Ovary (tissue), 9 donors: ENCODE measurements around the gene PYM1. TPM values are rescaled to one million over a fixed set of nuclear protein-coding genes. Genes with fewer than 3 reads are reported as not detected.

Experiments used
- DNase-seq, 5 donors: peaks; one replicate each; pipeline ENCODE4 v3.0.0-alpha.2; 2019 to 2020
- H3K27ac ChIP-seq, 2 donors: fragments of 200-600 bp; one replicate each; pipeline versions ENCODE4 v1.5.1 to v1.8.0; 2019 to 2022
- H3K27me3 ChIP-seq: fragments of 200-600 bp; one replicate; pipeline ENCODE4 v1.8.0; 2022
- H3K36me3 ChIP-seq: fragments of 200-600 bp; sonication (generic); one replicate; pipeline ENCODE4 v1.5.1; 2019
- H3K4me1 ChIP-seq: one replicate; pipeline ENCODE4 v1.8.1; 2013; ENCODE audit warnings: mild to moderate bottlenecking, moderate library complexity; ENCODE audit not compliant: insufficient read depth
- H3K4me3 ChIP-seq: fragments of 200-600 bp; sonication (generic); one replicate; pipeline ENCODE4 v1.5.1; 2017
- H3K9me3 ChIP-seq, 2 donors: fragments of 200-600 bp in 1 of 2; sonication (generic) in 1 of 2; one replicate each; pipeline versions ENCODE4 v1.5.1 to v1.8.1; 2013 to 2019; ENCODE audit warnings: mild to moderate bottlenecking in 1 of 2, moderate library complexity in 1 of 2
- CTCF ChIP-seq, 3 donors: fragments of 450-650 bp in 2 of 3; fragments of 200-600 bp in 1 of 3; IDR thresholded peaks; one replicate each; pipeline versions ENCODE4 v1.5.1 to v1.8.0; 2016 to 2022; ENCODE audit warnings: antibody characterized with exemption in 3 of 3, mild to moderate bottlenecking in 1 of 3
- EP300 ChIP-seq: sonication (generic); formaldehyde crosslinking; IDR thresholded peaks from one replicate; pipeline ENCODE4 v1.6.1; 2017; ENCODE audit warnings: antibody characterized with exemption
- POLR2A ChIP-seq: fragments of 450-650 bp; IDR thresholded peaks from one replicate; pipeline ENCODE4 v1.6.1; 2017; ENCODE audit warnings: antibody characterized with exemption, mild to moderate bottlenecking, moderate library complexity
- WGBS, 3 donors: extraction: QIAGEN DNeasy Blood & Tissue Kit in 1 of 3; methylation state at CpG; one replicate each; pipeline versions ENCODE4 v1.1.5 to v1.1.7; 2013 to 2017; 5-methylcytosine and 5-hydroxymethylcytosine counted together
- intact Hi-C, 4 donors: fragments of 100-400 bp; cut with DNase I; formaldehyde crosslinking; loops; one replicate each; pipeline versions ENCODE4 v1.11.0 to v1.15.1; 2022 to 2023
- polyA plus RNA-seq, 2 donors: library from polyadenylated mRNA; stranded (reverse); fragments of 200-250 nt in 1 of 2; fragments of 350-450 nt in 1 of 2; fragmentation: Illumina TruSeq in 1 of 2; extraction: RNeasy Lipid Tissue Mini Kit (QIAGEN cat#74804) in 1 of 2; gene quantifications; one replicate each; pipeline ENCODE4 v1.2.3, GENCODE V29; 2013 to 2014
- total RNA-seq, 7 donors: library from RNA; depleted of rRNA in 2 of 7; stranded (reverse); fragments of >200 nt in 2 of 7; fragmentation: NEBNext Ultra II Directional in 3 of 7; extraction: Animal tissue kit (Norgen Biotek cat#: 25700) in 3 of 7; gene quantifications; one replicate each; pipeline versions ENCODE4 v1.1.0 to v1.2.4, GENCODE V29; 2016 to 2023
- donor health status: DM: no; HTN: no; CAD: no; lungs with moderate emphysema.
- donor health status: DM: no; HTN: no; CAD: no.
- donor health status: Bipolar disorder and iron deficiency.
- donor health status: DM: yes; HTN: yes; CAD: no.
- donor health status: DM: no; HTN: no; CAD: no.
- donor health status: DM: yes; HTN: yes; CAD: no.

PYM1 gene
- total and polyA plus RNA-seq, 9 donors, result 18.9 to 25.7 (median 21.9) TPM

- TF ChIP-seq CTCF (IDR thresholded peaks at IDR 0.05) (no peak), EP300 (no peak), POLR2A (no peak)
- H3K4me3 ChIP-seq, result no peak overlapping the region
- H3K27ac ChIP-seq, result no peak overlapping the region
- intact Hi-C loops, result no loop called here
- H3K4me1 ChIP-seq, result peaks cover 9% of the 10 kb centered on the region
- no peaks in the 10 kb centered on the region for H3K36me3 ChIP-seq
- WGBS, 3 donors, result 12 to 46% (median 39%) methylated on average over 4 of the region's 4 CpGs
- H3K27me3 ChIP-seq, result no peaks in the 10 kb centered on the region
- DNase-seq, result no peak
- no peaks in the 10 kb centered on the region for H3K9me3 ChIP-seq
Observed at GRCh38 chr12:55969356-55969755, 41.7 kb upstream of the PYM1 start.

GRCh38 chr12:55966408-55967281, 39.0 kb upstream of the PYM1 start, which contains the start of gene CDK2:
Gene CDK2 (plus strand): TSS chr12:55966830. CDS start chr12:55967009, 179 bp downstream.
- 0 to 1% (median 0%) methylated on average over 45 of the region's 45 CpGs for WGBS, 3 donors
- H3K4me1 ChIP-seq, result peaks cover 9% of the 10 kb centered on the region
- intact Hi-C loops, result no loop called here

GRCh38 chr12:55965941-55966407, 38.3 kb upstream of the PYM1 start, which contains the start of gene PMEL:
Gene PMEL (minus strand): TSS chr12:55966042. CDS start chr12:55966011, 31 bp downstream.
- WGBS, 3 donors, result 4 to 10% (median 7%) methylated on average over 4 of the region's 4 CpGs
- intact Hi-C loops, result no loop called here
- no peak for DNase-seq

More at GRCh38 chr12:55966408-55967281, 39.0 kb upstream of the PYM1 start, which contains the start of gene CDK2:
- Histone ChIP-seq H3K9me3 (no peaks in the 10 kb centered on the region), H3K4me3 (peak within 1 kb of the TSS; percentile 73), H3K27me3 (no peaks in the 10 kb centered on the region), H3K36me3 (no peaks in the 10 kb centered on the region), H3K27ac (peak within 1 kb of the TSS; percentile 59 to 89)
- DNase-seq, result peak; percentile 95 to 98 (median 97)
- TF ChIP-seq EP300 (peak; percentile 72), CTCF (IDR thresholded peaks at IDR 0.05) (no peak), POLR2A (peak; percentile 94)

GRCh38 chr12:55965240-55965639, 37.5 kb upstream of the PYM1 start:
- 59 to 74% (median 62%) methylated on average over 5 of the region's 5 CpGs for WGBS, 3 donors
- TF ChIP-seq POLR2A (no peak), CTCF (IDR thresholded peaks at IDR 0.05) (no peak), EP300 (no peak)
- no peak for DNase-seq
- Histone ChIP-seq H3K4me3 (no peak overlapping the region), H3K4me1 (peaks cover 9% of the 10 kb centered on the region), H3K27me3 (no peaks in the 10 kb centered on the region), H3K27ac (no peak overlapping the region), H3K9me3 (no peaks in the 10 kb centered on the region), H3K36me3 (no peaks in the 10 kb centered on the region)
- intact Hi-C loops, result no loop called here

More at GRCh38 chr12:55965941-55966407, 38.3 kb upstream of the PYM1 start, which contains the start of gene PMEL:
- Histone ChIP-seq H3K36me3 (no peaks in the 10 kb centered on the region), H3K27ac (peak within 1 kb of the TSS; percentile 59 to 89), H3K4me3 (peak within 1 kb of the TSS; percentile 73), H3K27me3 (no peaks in the 10 kb centered on the region), H3K9me3 (no peaks in the 10 kb centered on the region), H3K4me1 (peaks cover 9% of the 10 kb centered on the region)
- no peak for TF ChIP-seq CTCF (IDR thresholded peaks at IDR 0.05)
- no peak for TF ChIP-seq EP300
- TF ChIP-seq POLR2A, result no peak
